B cell (primary cell): Measurements from ENCODE around the gene JSRP1.

Experiments
- EZH2 ChIP-seq: IDR thresholded peaks from 2 replicates; pipeline ENCODE4 v1.6.1; 2012; ENCODE audit warnings: borderline replicate concordance, low read depth, mild to moderate bottlenecking, moderate library complexity, low read length; ENCODE audit not compliant: insufficient read depth, poor library complexity, severe bottlenecking
- TF ChIP-seq, protein P1 (sequence below): fragments of 200-600 bp; IDR thresholded peaks from one replicate; pipeline ENCODE4 v1.8.0; 2022; ENCODE audit warnings: antibody characterized with exemption, mild to moderate bottlenecking

DNA sequence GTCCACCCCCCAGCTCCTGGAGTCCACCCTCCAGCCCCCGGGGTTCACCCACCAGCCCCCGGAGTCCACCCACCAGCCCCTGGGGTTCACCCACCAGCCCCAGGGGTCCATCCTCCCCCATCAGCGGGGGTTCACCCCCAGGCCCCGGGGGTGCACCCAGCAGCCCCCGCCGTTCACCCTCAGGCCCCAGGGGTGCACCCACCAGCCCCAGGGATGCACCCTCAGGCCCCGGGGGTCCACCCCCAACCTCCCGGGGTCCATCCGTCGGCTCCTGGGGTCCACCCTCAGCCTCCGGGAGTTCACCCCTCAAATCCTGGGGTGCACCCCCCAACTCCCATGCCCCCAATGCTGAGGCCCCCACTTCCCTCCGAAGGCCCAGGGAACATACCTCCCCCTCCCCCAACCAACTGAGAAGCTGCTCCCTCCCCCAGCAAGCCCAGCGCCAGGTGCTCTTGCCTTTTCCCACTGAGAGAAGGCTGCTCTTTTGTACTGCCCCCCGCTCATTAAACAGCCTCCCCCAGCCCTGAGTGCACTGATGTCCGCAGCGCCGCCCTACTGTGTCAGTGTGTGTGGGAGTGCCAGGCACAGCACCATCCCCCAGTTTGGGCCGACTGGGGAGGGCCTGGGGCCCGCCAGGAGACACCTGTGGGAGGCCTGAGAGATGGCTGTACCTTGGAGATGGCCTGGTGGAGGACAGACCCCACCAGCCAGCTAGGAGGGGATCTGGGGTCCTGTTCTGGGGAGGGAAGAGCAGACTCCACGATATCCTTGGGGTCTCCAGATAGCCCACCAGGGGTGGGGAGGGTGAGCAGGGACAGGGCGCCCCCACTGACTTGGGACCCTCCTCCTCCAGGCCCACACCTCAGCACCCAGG is 7.8 kb downstream of the JSRP1 start:
- TF ChIP-seq, protein P1, sequence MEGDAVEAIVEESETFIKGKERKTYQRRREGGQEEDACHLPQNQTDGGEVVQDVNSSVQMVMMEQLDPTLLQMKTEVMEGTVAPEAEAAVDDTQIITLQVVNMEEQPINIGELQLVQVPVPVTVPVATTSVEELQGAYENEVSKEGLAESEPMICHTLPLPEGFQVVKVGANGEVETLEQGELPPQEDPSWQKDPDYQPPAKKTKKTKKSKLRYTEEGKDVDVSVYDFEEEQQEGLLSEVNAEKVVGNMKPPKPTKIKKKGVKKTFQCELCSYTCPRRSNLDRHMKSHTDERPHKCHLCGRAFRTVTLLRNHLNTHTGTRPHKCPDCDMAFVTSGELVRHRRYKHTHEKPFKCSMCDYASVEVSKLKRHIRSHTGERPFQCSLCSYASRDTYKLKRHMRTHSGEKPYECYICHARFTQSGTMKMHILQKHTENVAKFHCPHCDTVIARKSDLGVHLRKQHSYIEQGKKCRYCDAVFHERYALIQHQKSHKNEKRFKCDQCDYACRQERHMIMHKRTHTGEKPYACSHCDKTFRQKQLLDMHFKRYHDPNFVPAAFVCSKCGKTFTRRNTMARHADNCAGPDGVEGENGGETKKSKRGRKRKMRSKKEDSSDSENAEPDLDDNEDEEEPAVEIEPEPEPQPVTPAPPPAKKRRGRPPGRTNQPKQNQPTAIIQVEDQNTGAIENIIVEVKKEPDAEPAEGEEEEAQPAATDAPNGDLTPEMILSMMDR = no peak
- TF ChIP-seq EZH2 = no peak
